CD4-positive, alpha-beta T cell (primary cell): ENCODE results near the gene HS3ST5. TPM values are rescaled to one million over a fixed set of nuclear protein-coding genes. Genes with fewer than 3 reads are reported as not detected.

Experiments
- ATAC-seq: fragments of 200-7000 bp; cut with Tn5 transposase; one replicate; pipeline ENCODE4 v1.10.0; 2022; ENCODE audit warnings: mild to moderate bottlenecking; ENCODE audit not compliant: poor library complexity
- CTCF ChIA-PET: fragments of 350-600 bp; sonication (Branson Sonifier 250); formaldehyde crosslinking; loops from one replicate; lab custom pipeline; 2021; ENCODE audit warnings: antibody characterized with exemption, inconsistent platforms; lab: Charles Lee
- POLR2A ChIA-PET: fragments of 350-600 bp; sonication (Branson Sonifier 250); formaldehyde crosslinking; loops from one replicate; lab custom pipeline; 2021; ENCODE audit warnings: antibody characterized with exemption, inconsistent platforms; lab: Charles Lee
- DNase-seq, 14 experiments: peaks; one replicate each; pipeline ENCODE4 v3.0.0-alpha.2; 2013 to 2020; ENCODE audit warnings: mixed read lengths in 2 of 14
- H3K27ac ChIP-seq, 2 donors: one replicate each; pipeline versions ENCODE4 v1.5.1 to v1.7.0; 2013; ENCODE audit warnings: low read length in 2 of 2, low read depth in 1 of 2, mild to moderate bottlenecking in 1 of 2
- H3K27me3 ChIP-seq, 2 experiments: 1 replicate in 1 of 2; 2 replicates in 1 of 2; pipeline versions ENCODE4 v1.6.1 to v1.7.0; 2013; ENCODE audit warnings: low read length in 2 of 2, control low read depth in 1 of 2, mild to moderate bottlenecking in 1 of 2, moderate library complexity in 1 of 2; ENCODE audit not compliant: insufficient read depth in 2 of 2, control insufficient read depth in 1 of 2
- H3K36me3 ChIP-seq: one replicate; pipeline ENCODE4 v1.6.1; 2013; ENCODE audit warnings: low read length, control low read depth; ENCODE audit not compliant: insufficient read depth
- H3K4me1 ChIP-seq: one replicate; pipeline ENCODE4 v1.6.1; 2013; ENCODE audit warnings: low read length, control low read depth; ENCODE audit not compliant: insufficient read depth
- H3K4me3 ChIP-seq: one replicate; pipeline ENCODE4 v1.5.1; 2013; ENCODE audit warnings: mild to moderate bottlenecking, low read length, moderate library complexity
- H3K9me3 ChIP-seq, 2 experiments: 1 replicate in 1 of 2; 2 replicates in 1 of 2; pipeline versions ENCODE4 v1.6.1 to v1.7.0; 2013; ENCODE audit warnings: low read length in 2 of 2, mild to moderate bottlenecking in 2 of 2, control low read depth in 1 of 2, moderate library complexity in 1 of 2; ENCODE audit not compliant: control insufficient read depth in 1 of 2, insufficient read depth in 1 of 2
- H3K27ac Mint-ChIP-seq: one replicate; pipeline ENCODE4 v1.8.0; 2020; ENCODE audit warnings: mixed read lengths
- H3K27me3 Mint-ChIP-seq: one replicate; pipeline ENCODE4 v1.8.0; 2021; ENCODE audit warnings: mixed read lengths
- H3K36me3 Mint-ChIP-seq: one replicate; pipeline ENCODE4 v1.8.0; 2021; ENCODE audit warnings: low read depth, mixed read lengths
- H3K4me1 Mint-ChIP-seq: one replicate; pipeline ENCODE4 v1.8.0; 2021; ENCODE audit warnings: low read depth, mixed read lengths
- H3K4me3 Mint-ChIP-seq: one replicate; pipeline ENCODE4 v1.8.0; 2020; ENCODE audit warnings: mild to moderate bottlenecking, mixed read lengths
- H3K9me3 Mint-ChIP-seq: one replicate; pipeline ENCODE4 v1.8.0; 2020; ENCODE audit warnings: mixed read lengths
- CTCF ChIP-seq: fragments of 200-600 bp; IDR thresholded peaks from one replicate; pipeline ENCODE4 v1.8.0; 2022; ENCODE audit warnings: antibody characterized with exemption, mild to moderate bottlenecking
- intact Hi-C, 2 experiments: fragments of 100-400 bp; cut with DNase I in 1 of 2; cut with micrococcal nuclease in 1 of 2; formaldehyde crosslinking; loops; one replicate each; pipeline versions ENCODE4 v1.15.1 to v1.9.0; 2023 to 2025; cut with DNase I, micrococcal nuclease
- total RNA-seq, 174 experiments: library from RNA in 2 of 174; stranded (reverse) in 2 of 174; gene quantifications; one replicate each; pipeline ENCODE4 v1.2.3 and lab custom pipeline; 2021 to 2026

The HS3ST5 gene
- total RNA-seq, 2 experiments from 2014 or later, result not detected

DNA sequence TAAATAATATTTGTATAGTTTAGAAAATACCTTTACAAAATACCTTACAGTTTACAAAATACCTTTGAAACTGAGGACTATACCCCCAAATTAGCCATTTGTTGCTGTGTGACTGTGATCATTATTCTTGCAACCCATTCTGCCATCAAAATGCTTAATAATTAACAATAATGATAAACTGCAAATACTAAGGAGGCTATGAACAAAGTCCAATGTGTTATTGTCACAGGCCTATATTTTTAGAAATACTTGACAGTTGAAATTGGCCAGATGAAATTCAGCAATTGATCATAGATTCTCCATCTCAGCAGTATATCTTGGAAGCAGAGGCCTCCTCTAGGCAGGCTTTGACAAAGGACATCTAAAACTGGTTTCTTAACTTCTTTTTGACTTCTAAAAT lies 178.6 kb downstream of the HS3ST5 start:
- no peaks in the 10 kb centered on the region for H3K4me1 ChIP-seq
- H3K27me3 Mint-ChIP-seq, result no peaks in the 10 kb centered on the region
- H3K9me3 Mint-ChIP-seq, result no peaks in the 10 kb centered on the region
- DNase-seq (no peak), ATAC-seq (no peak)
- no peak overlapping the region for H3K27ac ChIP-seq
- H3K4me1 Mint-ChIP-seq, result no peaks in the 10 kb centered on the region
- TF ChIP-seq CTCF, result no peak
- H3K4me3 Mint-ChIP-seq, result no peak overlapping the region
- no peaks in the 10 kb centered on the region for H3K9me3 ChIP-seq
- H3K27me3 ChIP-seq, result peaks cover 0 to 4% of the 10 kb centered on the region in 2 experiments
- intact Hi-C loops, result no loop called here
- no peak overlapping the region for H3K4me3 ChIP-seq
- CTCF ChIA-PET, result no interaction called here
- POLR2A ChIA-PET, result no interaction called here
- no peaks in the 10 kb centered on the region for H3K36me3 ChIP-seq
- H3K27ac Mint-ChIP-seq, result no peak overlapping the region
- no peaks in the 10 kb centered on the region for H3K36me3 Mint-ChIP-seq

DNA sequence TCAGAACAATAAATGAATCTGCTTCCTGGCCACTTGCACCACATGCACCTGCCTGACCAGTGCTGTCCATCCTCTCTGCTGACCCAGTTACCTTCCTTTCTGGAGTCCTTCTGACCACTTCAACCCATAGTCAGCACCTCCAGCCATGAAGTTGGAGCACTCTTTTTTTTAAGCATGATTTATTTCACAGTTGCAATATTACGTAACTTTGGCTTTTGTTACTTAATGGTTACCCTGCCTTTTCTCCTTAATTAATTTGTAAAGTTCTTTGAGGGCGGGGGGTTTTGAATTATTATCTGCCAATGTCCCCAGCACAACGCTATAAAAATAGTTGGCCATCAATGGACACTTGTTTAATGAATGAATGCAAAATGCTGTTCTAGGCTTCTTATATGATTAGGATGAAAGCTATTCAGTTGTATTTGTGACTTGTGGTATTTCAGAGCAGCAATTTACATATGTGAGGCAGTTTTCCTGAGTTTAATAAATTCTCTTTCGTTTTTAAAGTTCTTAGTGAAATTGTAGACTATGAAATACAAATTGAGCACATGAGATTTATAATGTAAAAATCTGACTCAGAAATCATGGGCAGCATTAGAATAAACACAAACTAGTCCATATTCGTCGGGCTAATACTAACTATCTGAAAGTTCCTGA lies 180.0 kb downstream of the HS3ST5 start:
- H3K27ac Mint-ChIP-seq, result no peak overlapping the region
- no peaks in the 10 kb centered on the region for H3K9me3 Mint-ChIP-seq

DNA sequence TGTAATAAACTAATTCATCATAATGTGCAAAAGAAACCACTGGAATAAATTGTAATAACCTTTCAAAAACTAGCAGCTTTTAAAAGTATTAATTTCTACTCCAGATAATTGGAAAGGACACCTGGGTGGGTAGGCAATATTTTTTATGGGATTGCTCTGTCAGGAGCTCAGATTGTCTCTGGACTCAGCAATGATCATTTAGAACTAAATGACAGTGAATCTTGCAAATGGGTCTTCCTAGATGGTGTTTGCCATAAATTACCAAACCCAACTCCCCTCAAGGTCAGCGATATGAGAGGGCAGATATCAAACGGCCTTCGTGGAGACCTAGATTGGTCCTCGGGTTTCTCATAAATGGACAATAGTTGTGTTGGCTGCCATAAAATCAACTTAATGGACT lies 181.9 kb downstream of the HS3ST5 start:
- no peak for TF ChIP-seq CTCF
- peaks cover 0 to 4% of the 10 kb centered on the region in 2 experiments for H3K27me3 ChIP-seq
- Mint-ChIP-seq H3K9me3 (no peaks in the 10 kb centered on the region), H3K4me3 (no peak overlapping the region), H3K27ac (no peak overlapping the region), H3K4me1 (no peaks in the 10 kb centered on the region), H3K36me3 (no peaks in the 10 kb centered on the region), H3K27me3 (no peaks in the 10 kb centered on the region)
- intact Hi-C loops, result no loop called here
- ATAC-seq (no peak), DNase-seq (no peak)
- POLR2A ChIA-PET, result no interaction called here
- H3K27ac ChIP-seq, result no peak overlapping the region
- H3K36me3 ChIP-seq, result no peaks in the 10 kb centered on the region
- no peaks in the 10 kb centered on the region for H3K4me1 ChIP-seq
- H3K4me3 ChIP-seq, result no peak overlapping the region
- H3K9me3 ChIP-seq, result no peaks in the 10 kb centered on the region
- CTCF ChIA-PET, result interaction anchor here (0.6 kb wide), 1 partner anchor 133 kb away, joined by 3 read pairs; no protein-coding TSS in a partner anchor

More for the DNA sequence above, 180.0 kb downstream of the HS3ST5 start:
- Histone ChIP-seq H3K4me3 (no peak overlapping the region), H3K27ac (no peak overlapping the region), H3K36me3 (no peaks in the 10 kb centered on the region), H3K27me3 (peaks cover 0 to 4% of the 10 kb centered on the region in 2 experiments), H3K9me3 (no peaks in the 10 kb centered on the region), H3K4me1 (no peaks in the 10 kb centered on the region)
- CTCF ChIA-PET, result no interaction called here
- intact Hi-C loops, result no loop called here
- no peak overlapping the region for H3K4me3 Mint-ChIP-seq
- no peaks in the 10 kb centered on the region for H3K36me3 Mint-ChIP-seq
- POLR2A ChIA-PET, result no interaction called here
- H3K4me1 Mint-ChIP-seq, result no peaks in the 10 kb centered on the region
- no peak for TF ChIP-seq CTCF
- no peak for ATAC-seq
- H3K27me3 Mint-ChIP-seq, result no peaks in the 10 kb centered on the region
- DNase-seq, result no peak
